ENCODE results near the gene RNF126. TPM values are rescaled to one million over a fixed set of nuclear protein-coding genes. Genes with fewer than 3 reads are reported as not detected.
"Not testable (repeated sequence)": the region's sequence is repeated elsewhere in the genome, so short reads cannot be mapped to it uniquely, and the experiment has no call there.

The RNF126 gene
- total RNA-seq, 1 experiment from 2014 or later: 93.3 TPM

- CTCF ChIA-PET; POLR2A ChIA-PET (ENCODE audit: low non-redundant PET); H3K4me3 ChIP-seq (ENCODE audit: low read depth, low read length, poor library complexity, severe bottlenecking); H3K36me3 ChIP-seq (ENCODE audit: insufficient read depth, low read length, poor library complexity, severe bottlenecking); BruUV-seq (replicated peaks); DNase-seq (ENCODE audit: low spot score); H3K4me1 ChIP-seq (ENCODE audit: insufficient read depth, low read length, poor library complexity, severe bottlenecking); H3K9me3 ChIP-seq (ENCODE audit: low read depth, low read length, poor library complexity, severe bottlenecking); intact Hi-C loops (cut with micrococcal nuclease; ENCODE audit: unreplicated experiment); H3K27ac ChIP-seq (ENCODE audit: low read depth, low read length, poor library complexity, severe bottlenecking); H3K27me3 ChIP-seq (replicated peaks; ENCODE audit: insufficient read depth, low read depth, low read length, poor library complexity): not testable (repeated sequence)
These were observed 35.5 kb upstream of the RNF126 start for GRCh38 chr19:698529-698928.

- no peak for TF ChIP-seq EZH2 (IDR thresholded peaks at IDR 0.05; ENCODE audit: borderline replicate concordance, low read depth, low read length, poor library complexity, severe bottlenecking)
- no peak for TF ChIP-seq CTCF (conservative IDR thresholded peaks at IDR 0.05; ENCODE audit: low read depth, low read length)
- Histone ChIP-seq H3K9me3 (ENCODE audit: low read depth, low read length, poor library complexity, severe bottlenecking) (no peaks in the 10 kb centered on the region), H3K27me3 (replicated peaks; ENCODE audit: insufficient read depth, low read depth, low read length, poor library complexity) (no peaks in the 10 kb centered on the region), H3K4me3 (ENCODE audit: low read depth, low read length, poor library complexity, severe bottlenecking) (no peak within 1 kb of the TSS), H3K27ac (ENCODE audit: low read depth, low read length, poor library complexity, severe bottlenecking) (no peak within 1 kb of the TSS), H3K36me3 (ENCODE audit: insufficient read depth, low read length, poor library complexity, severe bottlenecking) (no peaks in the 10 kb centered on the region), H3K4me1 (ENCODE audit: insufficient read depth, low read length, poor library complexity, severe bottlenecking) (no peaks in the 10 kb centered on the region)
- intact Hi-C loops (cut with micrococcal nuclease; ENCODE audit: unreplicated experiment): no loop called here
- no peak for DNase-seq (ENCODE audit: low spot score)
- no TSS peak for BruUV-seq (replicated peaks)
- ChIA-PET POLR2A (ENCODE audit: low non-redundant PET) (no interaction called here), CTCF (no interaction called here)
These were observed 32.4 kb upstream of the RNF126 start, which contains the start of gene PRSS57 for GRCh38 chr19:695352-695949. Gene PRSS57 (minus strand): TSS chr19:695452. CDS start chr19:695430, 22 bp downstream.

- Histone ChIP-seq H3K27ac (ENCODE audit: low read depth, low read length, poor library complexity, severe bottlenecking) (no peak overlapping the region), H3K27me3 (replicated peaks; ENCODE audit: insufficient read depth, low read depth, low read length, poor library complexity) (no peaks in the 10 kb centered on the region), H3K4me1 (ENCODE audit: insufficient read depth, low read length, poor library complexity, severe bottlenecking) (no peaks in the 10 kb centered on the region), H3K36me3 (ENCODE audit: insufficient read depth, low read length, poor library complexity, severe bottlenecking) (no peaks in the 10 kb centered on the region), H3K4me3 (ENCODE audit: low read depth, low read length, poor library complexity, severe bottlenecking) (no peak overlapping the region), H3K9me3 (ENCODE audit: low read depth, low read length, poor library complexity, severe bottlenecking) (no peaks in the 10 kb centered on the region)
- TF ChIP-seq CTCF (conservative IDR thresholded peaks at IDR 0.05; ENCODE audit: low read depth, low read length): no peak
- no peak for TF ChIP-seq EZH2 (IDR thresholded peaks at IDR 0.05; ENCODE audit: borderline replicate concordance, low read depth, low read length, poor library complexity, severe bottlenecking)
- DNase-seq (ENCODE audit: low spot score): no peak
- CTCF ChIA-PET: no interaction called here
- no TSS peak for BruUV-seq (replicated peaks)
- intact Hi-C loops (cut with micrococcal nuclease; ENCODE audit: unreplicated experiment): no loop called here
- POLR2A ChIA-PET (ENCODE audit: low non-redundant PET): no interaction called here
These were observed 31.7 kb upstream of the RNF126 start for GRCh38 chr19:694481-695351.

All from A673 (cell line).